ENCODE data around the gene GNB1L.

DNA sequence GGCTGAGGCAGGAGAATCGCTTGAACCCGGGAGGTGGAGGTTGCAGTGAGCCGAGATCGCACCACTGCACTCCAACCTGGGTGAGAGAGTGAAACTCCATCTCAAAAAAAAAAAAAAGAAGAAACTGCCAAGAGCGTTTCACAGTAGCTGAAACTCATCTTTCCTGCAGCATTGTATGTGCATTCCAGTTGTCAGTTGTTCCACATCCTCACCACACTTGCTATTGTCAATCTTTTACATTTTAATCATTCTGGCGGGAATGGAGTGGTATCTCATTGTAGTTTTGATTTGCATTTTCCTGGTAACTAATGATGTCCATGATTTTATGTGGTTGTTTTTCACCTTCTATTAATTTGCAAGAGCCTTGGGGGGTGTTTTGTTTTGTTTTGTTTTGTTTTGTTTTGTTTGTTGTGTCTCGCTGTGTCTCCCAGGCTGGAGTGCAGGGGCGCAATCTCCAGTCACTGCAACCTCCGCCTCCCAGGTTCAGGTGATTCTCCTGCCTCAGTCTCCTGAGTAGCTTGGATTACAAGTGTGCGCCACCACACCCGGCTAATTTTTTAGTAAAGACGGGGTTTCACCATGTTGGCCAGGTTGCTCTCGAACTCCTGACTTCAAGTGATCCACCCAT is 8.1 kb upstream of the GNB1L start:
- TF ChIP-seq, protein P1, sequence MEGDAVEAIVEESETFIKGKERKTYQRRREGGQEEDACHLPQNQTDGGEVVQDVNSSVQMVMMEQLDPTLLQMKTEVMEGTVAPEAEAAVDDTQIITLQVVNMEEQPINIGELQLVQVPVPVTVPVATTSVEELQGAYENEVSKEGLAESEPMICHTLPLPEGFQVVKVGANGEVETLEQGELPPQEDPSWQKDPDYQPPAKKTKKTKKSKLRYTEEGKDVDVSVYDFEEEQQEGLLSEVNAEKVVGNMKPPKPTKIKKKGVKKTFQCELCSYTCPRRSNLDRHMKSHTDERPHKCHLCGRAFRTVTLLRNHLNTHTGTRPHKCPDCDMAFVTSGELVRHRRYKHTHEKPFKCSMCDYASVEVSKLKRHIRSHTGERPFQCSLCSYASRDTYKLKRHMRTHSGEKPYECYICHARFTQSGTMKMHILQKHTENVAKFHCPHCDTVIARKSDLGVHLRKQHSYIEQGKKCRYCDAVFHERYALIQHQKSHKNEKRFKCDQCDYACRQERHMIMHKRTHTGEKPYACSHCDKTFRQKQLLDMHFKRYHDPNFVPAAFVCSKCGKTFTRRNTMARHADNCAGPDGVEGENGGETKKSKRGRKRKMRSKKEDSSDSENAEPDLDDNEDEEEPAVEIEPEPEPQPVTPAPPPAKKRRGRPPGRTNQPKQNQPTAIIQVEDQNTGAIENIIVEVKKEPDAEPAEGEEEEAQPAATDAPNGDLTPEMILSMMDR (IDR thresholded peaks at IDR 0.05), result no peak
- no peak for TF ChIP-seq EZH2 (IDR thresholded peaks at IDR 0.05; ENCODE audit: borderline replicate concordance, insufficient read depth, low read depth, low read length, poor library complexity, severe bottlenecking)

Measured in B cell (primary cell).